Activated naive CD4-positive, alpha-beta T cell treated with Interleukin-2 at 50 U/mL for 16 hours (primary cell): ENCODE data around the gene TRPV4.
A peak's percentile ranks its signal among the peaks of the same experiment; 100 is the strongest.

Experiments
- DNase-seq: peaks from one replicate; pipeline ENCODE4 v3.0.0-alpha.2; 2020

Gene TRPV4

GRCh38 chr12:109775172-109775881 lies 57.9 kb downstream of the TRPV4 start:
- DNase-seq = peak; percentile 72

- no peak for DNase-seq
These were observed 59.7 kb downstream of the TRPV4 start for GRCh38 chr12:109773384-109774011.

GRCh38 chr12:109772622-109773321 lies 60.4 kb downstream of the TRPV4 start:
- no peak for DNase-seq

- DNase-seq = no peak
These were observed 61.2 kb downstream of the TRPV4 start for GRCh38 chr12:109771746-109772621.

- DNase-seq = no peak
These were observed 62.1 kb downstream of the TRPV4 start for GRCh38 chr12:109770861-109771670.

- no peak for DNase-seq
These were observed 62.9 kb downstream of the TRPV4 start for GRCh38 chr12:109770104-109770860.

- DNase-seq = no peak
These were observed 64.1 kb downstream of the TRPV4 start for GRCh38 chr12:109768901-109769670.

GRCh38 chr12:109767991-109768900 lies 65.0 kb downstream of the TRPV4 start:
- no peak for DNase-seq

- DNase-seq = no peak
These were observed 65.7 kb downstream of the TRPV4 start for GRCh38 chr12:109767456-109767855.

GRCh38 chr12:109766251-109766778 lies 66.9 kb downstream of the TRPV4 start:
- DNase-seq = no peak

GRCh38 chr12:109765446-109765810 lies 67.8 kb downstream of the TRPV4 start:
- DNase-seq = no peak

GRCh38 chr12:109764776-109765445 lies 68.3 kb downstream of the TRPV4 start:
- DNase-seq = no peak

GRCh38 chr12:109764123-109764522 lies 69.1 kb downstream of the TRPV4 start:
- DNase-seq = no peak

- DNase-seq = no peak
These were observed 69.9 kb downstream of the TRPV4 start for GRCh38 chr12:109763201-109763841.

GRCh38 chr12:109762673-109763191 lies 70.5 kb downstream of the TRPV4 start:
- DNase-seq = no peak

GRCh38 chr12:109762071-109762672 lies 71.0 kb downstream of the TRPV4 start:
- DNase-seq = no peak
